Natural killer cell (primary cell): ENCODE data around the gene PCGF3. TPM values are rescaled to one million over a fixed set of nuclear protein-coding genes. Genes with fewer than 3 reads are reported as not detected.

Source experiments
- ATAC-seq, 3 donors: fragments of 150-1000 bp in 2 of 3; fragments of 200-7000 bp in 1 of 3; cut with Tn5 transposase; 1 replicate in 1 of 3; 2 replicates in 2 of 3; pipeline ENCODE4 v1.10.0; 2021; ENCODE audit warnings: mild to moderate bottlenecking in 2 of 3, moderate library complexity in 2 of 3
- DNase-seq, 2 donors: peaks; one replicate each; pipeline versions ENCODE4 v3.0.0 to v3.0.0-alpha.2; 2013 to 2021; ENCODE audit warnings: mixed read lengths in 1 of 2
- H3K27ac ChIP-seq: one replicate; pipeline ENCODE4 v1.5.1; 2013; ENCODE audit warnings: mild to moderate bottlenecking, low read length
- H3K27me3 ChIP-seq: one replicate; pipeline ENCODE4 v1.6.1; 2013; ENCODE audit warnings: low read length; ENCODE audit not compliant: control insufficient read depth, insufficient read depth
- H3K36me3 ChIP-seq: one replicate; pipeline ENCODE4 v1.6.1; 2013; ENCODE audit warnings: low read length; ENCODE audit not compliant: control insufficient read depth, insufficient read depth
- H3K4me1 ChIP-seq: one replicate; pipeline ENCODE4 v1.6.1; 2013; ENCODE audit warnings: low read length; ENCODE audit not compliant: control insufficient read depth, insufficient read depth
- H3K4me3 ChIP-seq: one replicate; pipeline ENCODE4 v1.5.1; 2013; ENCODE audit warnings: low read length
- H3K9me3 ChIP-seq: one replicate; pipeline ENCODE4 v1.6.1; 2013; ENCODE audit warnings: low read length; ENCODE audit not compliant: control insufficient read depth, insufficient read depth
- H3K27ac Mint-ChIP-seq, 2 donors: one replicate each; pipeline ENCODE4 v1.8.0; 2022; ENCODE audit warnings: mild to moderate bottlenecking in 2 of 2, mixed read lengths in 2 of 2, moderate library complexity in 1 of 2
- H3K27me3 Mint-ChIP-seq, 2 donors: one replicate each; pipeline ENCODE4 v1.8.0; 2022; ENCODE audit warnings: low read depth in 2 of 2, mixed read lengths in 2 of 2
- H3K36me3 Mint-ChIP-seq: one replicate; pipeline ENCODE4 v1.8.0; 2022; ENCODE audit warnings: mixed read lengths
- H3K4me1 Mint-ChIP-seq, 2 donors: one replicate each; pipeline ENCODE4 v1.8.0; 2022; ENCODE audit warnings: mixed read lengths in 2 of 2
- H3K4me3 Mint-ChIP-seq: one replicate; pipeline ENCODE4 v1.8.0; 2022; ENCODE audit warnings: mild to moderate bottlenecking, moderate library complexity, mixed read lengths
- H3K9me3 Mint-ChIP-seq, 2 donors: one replicate each; pipeline ENCODE4 v1.8.0; 2022; ENCODE audit warnings: mixed read lengths in 2 of 2
- WGBS: methylation state at CpG from one replicate; pipeline ENCODE4 v1.1.7; 2013; ENCODE audit warnings: missing lambda C conversion rate; ENCODE audit not compliant: insufficient coverage; 5-methylcytosine and 5-hydroxymethylcytosine counted together
- intact Hi-C: fragments of 100-400 bp; cut with micrococcal nuclease; formaldehyde crosslinking; loops from one replicate; pipeline ENCODE4 v1.14.2; 2022
- total RNA-seq, 4 donors: library from RNA; stranded (reverse); fragments of 120-200 nt in 1 of 4; gene quantifications; one replicate each; pipeline versions ENCODE4 v1.2.3 to v1.2.4, GENCODE V29; 2013 to 2022
- TF ChIP-seq, protein P1 (sequence below): fragments of 200-600 bp; IDR thresholded peaks from one replicate; pipeline ENCODE4 v1.8.0; 2022; ENCODE audit warnings: antibody characterized with exemption

The PCGF3 gene
- total RNA-seq, 3 donors from 2014 or later (not counting 1 experiment from before 2014, with no cell fraction given) = 71.2 to 101 (median 97.2) TPM

DNA sequence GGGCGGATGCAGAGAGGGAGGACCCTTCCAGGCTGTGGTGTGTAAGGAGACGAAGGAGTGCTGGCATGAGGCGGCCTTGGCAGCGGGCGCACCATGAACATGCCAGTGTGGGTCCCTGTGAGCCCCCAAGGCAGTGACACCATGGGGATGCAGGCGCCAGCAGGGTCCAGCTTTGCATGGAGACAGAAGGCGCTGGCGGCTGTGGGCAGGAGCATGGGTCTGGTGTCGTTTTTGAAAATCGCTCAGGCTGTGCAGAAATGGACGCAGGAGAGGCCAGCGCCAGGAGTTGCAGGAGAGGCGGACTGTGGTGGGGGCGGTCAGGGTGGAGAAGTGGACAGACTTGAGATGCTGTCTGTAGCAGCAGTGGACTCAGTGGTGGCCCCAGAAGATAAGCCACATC is 56.1 kb downstream of the PCGF3 start:
- Mint-ChIP-seq H3K27me3 (no peaks in the 10 kb centered on the region), H3K27ac (peak overlapping the region in 1 of 2 donors; percentile 6), H3K4me1 (peaks cover 25 to 35% of the 10 kb centered on the region in 2 donors), H3K4me3 (no peak overlapping the region), H3K9me3 (no peaks in the 10 kb centered on the region), H3K36me3 (no peaks in the 10 kb centered on the region)
- H3K9me3 ChIP-seq = no peaks in the 10 kb centered on the region
- H3K36me3 ChIP-seq = peaks cover 4% of the 10 kb centered on the region
- DNase-seq (no peak), ATAC-seq (no peak)
- H3K4me3 ChIP-seq = no peak overlapping the region
- TF ChIP-seq, protein P1, sequence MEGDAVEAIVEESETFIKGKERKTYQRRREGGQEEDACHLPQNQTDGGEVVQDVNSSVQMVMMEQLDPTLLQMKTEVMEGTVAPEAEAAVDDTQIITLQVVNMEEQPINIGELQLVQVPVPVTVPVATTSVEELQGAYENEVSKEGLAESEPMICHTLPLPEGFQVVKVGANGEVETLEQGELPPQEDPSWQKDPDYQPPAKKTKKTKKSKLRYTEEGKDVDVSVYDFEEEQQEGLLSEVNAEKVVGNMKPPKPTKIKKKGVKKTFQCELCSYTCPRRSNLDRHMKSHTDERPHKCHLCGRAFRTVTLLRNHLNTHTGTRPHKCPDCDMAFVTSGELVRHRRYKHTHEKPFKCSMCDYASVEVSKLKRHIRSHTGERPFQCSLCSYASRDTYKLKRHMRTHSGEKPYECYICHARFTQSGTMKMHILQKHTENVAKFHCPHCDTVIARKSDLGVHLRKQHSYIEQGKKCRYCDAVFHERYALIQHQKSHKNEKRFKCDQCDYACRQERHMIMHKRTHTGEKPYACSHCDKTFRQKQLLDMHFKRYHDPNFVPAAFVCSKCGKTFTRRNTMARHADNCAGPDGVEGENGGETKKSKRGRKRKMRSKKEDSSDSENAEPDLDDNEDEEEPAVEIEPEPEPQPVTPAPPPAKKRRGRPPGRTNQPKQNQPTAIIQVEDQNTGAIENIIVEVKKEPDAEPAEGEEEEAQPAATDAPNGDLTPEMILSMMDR = no peak
- WGBS = 98% methylated on average over 14 of the region's 14 CpGs
- H3K27ac ChIP-seq = no peak overlapping the region
- no peaks in the 10 kb centered on the region for H3K4me1 ChIP-seq
- no peaks in the 10 kb centered on the region for H3K27me3 ChIP-seq
- intact Hi-C loops = no loop called here

GRCh38 chr4:762211-763190 is 56.9 kb downstream of the PCGF3 start:
- ATAC-seq (no peak), DNase-seq (no peak)
- no peaks in the 10 kb centered on the region for H3K27me3 ChIP-seq
- Mint-ChIP-seq H3K36me3 (no peaks in the 10 kb centered on the region), H3K4me1 (peaks cover 25 to 35% of the 10 kb centered on the region in 2 donors), H3K9me3 (no peaks in the 10 kb centered on the region), H3K27me3 (no peaks in the 10 kb centered on the region), H3K4me3 (no peak overlapping the region), H3K27ac (peak overlapping the region; percentile 40 to 46)
- no peaks in the 10 kb centered on the region for H3K4me1 ChIP-seq
- TF ChIP-seq, protein P1 = no peak
- intact Hi-C loops = no loop called here
- peaks cover 11% of the 10 kb centered on the region for H3K36me3 ChIP-seq
- H3K9me3 ChIP-seq = no peaks in the 10 kb centered on the region
- WGBS = 96% methylated on average over 24 of the region's 24 CpGs
- H3K27ac ChIP-seq = no peak overlapping the region
- no peak overlapping the region for H3K4me3 ChIP-seq

DNA sequence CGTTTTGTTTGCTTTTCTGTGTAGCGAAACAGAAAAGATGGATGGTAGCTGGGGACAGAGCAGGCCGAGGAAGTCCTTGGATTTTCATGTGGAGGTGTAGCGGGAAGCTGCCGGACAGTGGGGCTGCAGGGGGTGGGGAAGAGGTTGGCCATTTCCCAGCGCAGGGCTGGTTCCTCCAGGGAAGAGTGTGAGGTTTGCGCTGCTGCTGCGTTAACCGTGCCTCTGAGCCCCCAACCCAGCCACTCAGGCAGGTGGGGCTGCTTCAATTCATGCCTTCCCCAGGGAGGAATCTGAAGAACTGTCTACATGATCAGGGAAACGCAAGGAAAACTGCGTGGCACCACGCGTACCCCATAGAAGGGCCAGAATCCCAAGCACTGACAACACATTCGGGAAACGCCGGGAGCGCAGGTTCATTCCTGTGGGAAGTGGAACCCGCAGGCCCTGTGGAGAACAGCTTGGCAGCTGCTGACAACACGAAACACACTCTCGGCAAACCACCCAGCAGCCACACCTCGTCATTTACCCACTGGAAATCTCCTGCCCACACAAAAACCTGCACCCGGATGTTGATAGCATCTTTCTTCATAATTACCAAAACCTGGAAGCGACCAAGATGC is 57.7 kb downstream of the PCGF3 start:
- Mint-ChIP-seq H3K27ac (peak overlapping the region; percentile 40 to 46), H3K27me3 (no peaks in the 10 kb centered on the region), H3K4me1 (peaks cover 25 to 35% of the 10 kb centered on the region in 2 donors), H3K9me3 (no peaks in the 10 kb centered on the region), H3K36me3 (no peaks in the 10 kb centered on the region), H3K4me3 (no peak overlapping the region)
- H3K4me1 ChIP-seq = no peaks in the 10 kb centered on the region
- no peak overlapping the region for H3K27ac ChIP-seq
- H3K27me3 ChIP-seq = no peaks in the 10 kb centered on the region
- no peaks in the 10 kb centered on the region for H3K9me3 ChIP-seq
- H3K36me3 ChIP-seq = peaks cover 15% of the 10 kb centered on the region
- DNase-seq = no peak
- 96% methylated on average over 23 of the region's 23 CpGs for WGBS
- TF ChIP-seq, protein P1 = no peak
- no peak for ATAC-seq
- no peak overlapping the region for H3K4me3 ChIP-seq
- intact Hi-C loops = no loop called here
